HEK293T (cell line): ENCODE results near the gene LIN7B.

ENCODE experiments used
- ELF4 ChIP-seq: fragments of 450-650 bp; IDR thresholded peaks from 2 replicates; pipeline ENCODE4 v1.6.1; 2017; ENCODE audit warnings: antibody characterized with exemption
- FOXA1 ChIP-seq: fragments of 450-650 bp; IDR thresholded peaks from 2 replicates; pipeline ENCODE4 v1.6.1; 2016; ENCODE audit warnings: mild to moderate bottlenecking
- FOXM1 ChIP-seq: fragments of 450-650 bp; IDR thresholded peaks from 2 replicates; pipeline ENCODE4 v1.6.1; 2017; ENCODE audit warnings: mild to moderate bottlenecking, borderline replicate concordance
- LEF1 ChIP-seq: fragments of 450-650 bp; IDR thresholded peaks from 2 replicates; pipeline ENCODE4 v1.6.1; 2017; ENCODE audit warnings: mild to moderate bottlenecking, borderline replicate concordance
- NFRKB ChIP-seq: fragments of 450-650 bp; IDR thresholded peaks from 2 replicates; pipeline ENCODE4 v1.6.1; 2016; ENCODE audit warnings: mild to moderate bottlenecking, moderate library complexity
- SP1 ChIP-seq: fragments of 450-650 bp; IDR thresholded peaks from 2 replicates; pipeline ENCODE4 v1.6.1; 2017
- TARDBP ChIP-seq: fragments of 450-650 bp; IDR thresholded peaks from 2 replicates; pipeline ENCODE4 v1.6.1; 2016

DNA sequence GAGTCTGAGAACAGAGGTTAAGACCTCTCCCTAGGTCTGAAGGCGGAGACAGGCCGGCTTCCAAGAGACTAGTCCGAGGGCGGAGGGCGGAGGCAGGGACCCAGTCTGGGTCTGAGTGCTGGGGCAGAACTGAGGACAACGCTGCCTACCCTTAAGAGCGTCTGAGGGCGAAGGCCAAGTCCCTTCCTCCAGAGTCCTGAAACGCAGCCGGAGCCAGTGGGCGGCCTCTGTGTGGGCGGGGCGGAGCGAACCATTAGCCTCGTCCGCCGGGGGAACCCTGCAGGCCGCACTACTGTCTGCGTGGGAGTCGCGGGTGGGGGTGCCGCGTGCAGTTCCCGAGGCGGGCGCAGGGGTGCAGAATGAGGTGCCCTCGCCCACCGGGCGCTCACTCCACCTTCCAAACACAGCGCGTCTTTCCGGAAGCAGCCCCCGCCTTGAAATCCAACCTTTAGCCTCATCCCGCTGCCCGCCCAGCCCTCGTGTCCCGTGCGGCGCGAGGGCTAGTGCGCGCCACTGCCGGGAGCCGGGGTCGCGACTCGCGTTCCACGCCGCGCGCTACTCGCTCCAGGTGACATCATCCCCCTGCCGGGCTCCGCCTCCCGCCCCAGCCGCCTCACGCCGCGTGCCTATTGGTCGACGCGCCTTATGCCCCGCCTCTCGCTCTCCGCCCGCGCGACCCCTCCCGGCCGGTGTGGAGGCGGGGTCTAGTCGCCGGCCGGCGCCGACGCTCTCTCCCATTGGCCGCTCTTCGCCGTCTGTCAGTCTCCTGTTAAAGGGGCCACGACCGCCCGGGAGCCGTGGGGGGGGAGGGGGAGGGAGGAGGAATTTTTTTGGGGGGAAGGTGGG lies 4.6 kb downstream of the LIN7B start, which contains the start of gene C19orf73:
- TF ChIP-seq FOXM1 (no peak), TARDBP (peak; percentile 93), SP1 (no peak), LEF1 (no peak; the same call in 1 of the 2 replicates), NFRKB (no peak), ELF4 (no peak; the same call in 1 of the 2 replicates), FOXA1 (no peak)
